Head of caudate nucleus (tissue), 42 donors: Measurements from ENCODE around the gene CDYL2.
"Not testable (repeated sequence)": the region's sequence is repeated elsewhere in the genome, so short reads cannot be mapped to it uniquely, and the experiment has no call there.

Experiments
- DNase-seq, 42 donors: peaks; one replicate each; pipeline versions ENCODE4 v3.0.0 to v3.0.0-alpha.2; 2020 to 2021; ENCODE audit warnings: mixed read lengths in 7 of 42
- intact Hi-C: fragments of 100-400 bp; cut with DNase I; formaldehyde crosslinking; loops from one replicate; pipeline ENCODE4 v1.15.0; 2022

Gene CDYL2

DNA sequence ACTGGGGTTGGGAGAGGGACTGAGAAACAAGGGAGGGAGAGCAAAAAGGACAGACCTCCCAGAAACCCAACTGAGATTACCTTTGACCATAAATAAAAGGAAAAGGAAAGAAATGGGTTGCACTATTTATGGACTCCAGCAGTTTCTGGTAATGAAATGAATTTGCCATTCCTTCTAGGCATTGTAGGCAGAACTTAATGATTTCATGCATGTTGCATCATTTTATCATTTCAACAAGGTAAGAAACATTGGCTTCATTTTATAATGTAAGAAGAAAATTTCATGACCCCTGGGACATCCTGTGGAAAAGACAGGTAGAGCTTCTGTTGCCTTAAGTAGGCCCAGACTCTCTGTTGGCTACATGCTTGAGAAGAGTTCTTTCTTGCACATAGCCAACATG, 8.2 kb upstream of the CDYL2 start:
- no peak for DNase-seq
- intact Hi-C loops = no loop called here

DNA sequence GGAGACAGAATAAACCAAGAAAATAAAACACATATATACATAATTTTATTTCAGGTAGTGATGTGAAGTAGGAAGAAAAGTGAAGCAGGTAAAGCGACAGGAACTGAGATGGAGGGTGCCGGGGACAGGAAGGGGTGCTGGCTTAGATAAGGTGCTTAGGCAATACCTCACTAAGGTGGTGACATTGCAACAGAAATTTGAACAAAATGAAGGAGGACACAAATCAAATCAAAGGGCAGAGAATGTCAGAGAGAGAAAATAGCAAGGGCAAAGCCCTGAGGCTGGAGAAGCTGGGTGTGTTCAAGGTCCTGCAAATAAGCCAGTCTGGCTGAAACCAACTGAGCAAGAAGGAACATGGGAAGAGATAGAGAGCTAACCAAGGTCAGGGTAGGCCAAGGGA, 5.0 kb upstream of the CDYL2 start:
- intact Hi-C loops = no loop called here

DNA sequence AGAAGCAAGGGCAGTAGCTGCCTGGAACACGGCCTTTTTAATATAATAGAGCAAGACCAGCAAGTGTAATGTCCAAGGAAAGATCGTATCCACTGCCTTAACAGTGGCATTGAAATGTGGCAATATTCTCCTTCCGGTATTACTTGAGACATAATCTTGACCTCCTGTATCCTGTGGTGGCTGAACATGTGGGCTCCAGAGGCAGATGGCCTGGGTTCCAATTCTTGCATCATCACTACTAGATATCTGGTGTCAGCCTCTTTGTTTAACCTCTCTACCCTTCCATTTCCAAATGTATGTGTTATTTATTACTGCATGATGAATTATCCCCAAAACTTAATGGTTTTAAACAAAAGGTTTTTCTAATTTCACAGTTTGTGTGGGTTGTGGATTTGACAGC, 3.5 kb upstream of the CDYL2 start:
- DNase-seq = no peak
- intact Hi-C loops = no loop called here

More for the DNA sequence above, 5.0 kb upstream of the CDYL2 start:
- no peak for DNase-seq

DNA sequence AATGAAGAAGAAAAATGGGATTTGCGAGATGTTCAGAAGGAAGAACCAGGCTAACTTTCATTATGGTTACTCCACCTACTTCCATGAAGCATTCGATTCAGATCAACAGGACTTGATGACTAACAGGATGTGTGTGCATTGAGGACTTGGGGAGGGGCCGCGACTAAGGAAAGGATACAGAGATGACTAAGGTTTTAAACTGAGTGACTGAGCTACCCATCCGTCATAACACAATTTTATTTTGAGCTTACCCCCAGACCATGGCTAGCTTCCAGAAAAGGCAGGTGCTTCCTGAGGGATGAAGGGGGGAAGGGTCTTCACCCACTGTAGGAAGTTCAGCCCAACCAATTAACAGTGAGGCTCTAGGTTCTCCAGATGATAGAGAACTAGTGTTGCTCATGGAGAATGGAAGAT, 2.5 kb upstream of the CDYL2 start:
- no peak for DNase-seq

DNA sequence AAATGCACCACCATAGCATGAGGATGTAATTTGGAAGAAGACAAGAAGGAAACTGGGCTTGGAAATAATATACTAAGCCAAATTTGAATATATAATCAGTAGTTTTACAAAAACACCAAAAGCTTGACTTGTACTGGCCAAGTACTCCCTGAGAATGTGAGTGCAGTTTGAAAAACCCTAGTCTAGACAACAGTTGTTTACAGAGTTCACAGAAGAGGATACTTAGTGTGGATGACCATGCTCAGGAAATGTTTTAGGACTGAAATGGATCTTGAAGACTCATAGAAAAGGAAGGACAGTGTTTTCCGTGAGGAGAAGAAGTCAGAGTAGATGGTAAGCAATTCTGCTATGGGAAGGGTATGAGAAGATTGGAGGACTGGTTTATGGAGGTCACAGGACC, 1.9 kb upstream of the CDYL2 start:
- intact Hi-C loops = no loop called here
- DNase-seq = no peak

More for the DNA sequence above, 2.5 kb upstream of the CDYL2 start:
- intact Hi-C loops = no loop called here

DNA sequence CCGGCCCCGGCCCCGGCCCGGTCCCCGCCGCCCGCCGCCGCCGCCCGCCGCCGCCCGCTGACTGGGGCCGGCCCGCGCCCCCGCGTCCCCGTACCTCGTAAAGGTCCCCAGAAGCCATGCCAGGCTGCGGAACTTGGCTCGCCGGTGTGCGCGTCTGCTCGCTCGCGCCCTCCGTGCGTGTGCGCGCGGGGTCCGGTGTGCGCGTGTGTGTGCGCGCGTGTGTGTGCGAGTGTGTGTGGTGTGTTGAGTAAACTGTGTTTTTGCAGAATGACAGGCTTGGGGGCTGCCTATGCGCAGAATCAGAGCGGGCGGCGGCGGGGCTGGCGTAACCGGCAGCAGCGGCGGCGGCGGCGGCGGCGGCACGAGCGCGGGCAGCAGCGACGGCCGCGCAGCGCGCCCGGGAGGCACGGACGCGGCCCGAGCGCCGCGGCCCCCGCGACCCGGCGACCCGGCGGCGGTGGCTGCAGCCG, 307 bp downstream of the CDYL2 start:
- intact Hi-C loops = no loop called here
- peak; percentile 12 to 82 (median 66) for DNase-seq

DNA sequence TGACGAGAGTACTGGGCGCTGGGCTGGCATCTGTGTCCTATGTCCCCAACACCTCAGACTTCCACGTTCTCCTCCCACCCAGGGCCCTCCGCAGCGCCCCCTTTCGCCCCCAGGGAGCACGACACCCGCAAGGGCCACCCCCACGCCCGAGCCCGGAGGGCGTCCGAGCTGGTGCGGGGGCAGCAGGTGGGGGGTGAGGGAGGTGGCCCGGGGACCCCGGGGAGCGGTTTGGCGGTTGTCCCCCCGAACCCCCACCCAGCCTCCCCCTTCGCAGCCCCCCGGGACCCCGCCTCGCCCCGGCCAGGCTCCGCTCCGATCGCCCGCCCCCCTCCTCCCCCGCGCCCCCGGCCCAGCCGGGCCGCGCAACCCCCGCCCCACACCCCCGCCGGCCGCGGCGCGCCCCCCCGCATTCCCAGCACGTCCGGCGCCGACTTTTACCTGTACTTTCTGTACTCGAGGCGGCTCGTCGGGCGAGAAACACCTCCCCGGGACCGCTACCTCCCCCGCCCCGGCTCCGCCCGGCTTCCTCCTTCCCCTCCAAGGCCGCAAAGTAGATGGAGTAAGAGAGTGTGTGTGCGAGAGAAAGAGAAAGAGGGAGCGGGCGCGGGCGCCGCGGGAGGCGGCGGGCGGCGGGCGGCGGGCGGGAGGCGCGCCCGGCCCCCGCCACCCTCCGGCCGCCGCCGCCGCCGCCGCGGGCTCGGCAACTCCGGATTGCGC, 901 bp downstream of the CDYL2 start:
- peak in 35 of 42 donors; percentile 7 to 69 (median 35) for DNase-seq
- intact Hi-C loops = no loop called here

DNA sequence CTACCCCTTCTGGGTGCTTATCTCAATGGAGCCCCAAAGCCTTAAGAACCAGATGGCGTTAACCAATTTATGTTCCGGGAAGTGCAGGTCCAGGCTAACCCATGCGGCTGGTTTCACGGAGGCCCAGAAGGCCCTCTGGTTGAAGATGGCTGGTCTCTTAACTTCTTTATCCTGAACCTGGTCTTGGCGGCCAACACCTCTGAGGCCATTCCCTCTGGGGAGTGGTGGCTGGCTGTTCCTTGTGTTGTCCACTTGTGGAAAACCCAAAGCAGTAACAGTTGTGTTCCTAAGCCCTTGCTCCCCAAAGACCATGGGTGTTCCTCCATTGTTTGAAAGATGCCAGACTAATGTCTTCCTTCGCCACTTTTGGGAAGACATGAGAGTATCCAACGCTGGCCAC, 1.5 kb downstream of the CDYL2 start:
- intact Hi-C loops = no loop called here
- no peak for DNase-seq

DNA sequence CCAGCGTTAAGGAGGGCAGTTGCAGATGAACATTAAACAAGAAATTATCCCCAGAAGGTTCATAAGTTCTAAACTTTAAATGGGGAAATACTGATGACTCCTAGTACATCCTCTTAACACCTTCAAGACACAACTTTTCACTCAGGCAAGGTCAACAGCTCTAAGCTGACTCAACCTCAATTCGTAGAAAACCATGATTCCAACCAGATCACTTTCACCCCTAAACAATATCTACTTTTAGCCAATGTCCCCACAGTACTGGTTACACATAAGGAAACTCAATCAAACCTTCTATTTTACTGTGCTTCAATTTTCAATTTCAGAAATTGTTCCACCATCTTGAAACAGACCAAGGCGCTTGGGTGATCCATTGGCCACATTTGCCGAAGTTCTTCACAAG, 2.3 kb downstream of the CDYL2 start:
- no peak for DNase-seq
- intact Hi-C loops = no loop called here

DNA sequence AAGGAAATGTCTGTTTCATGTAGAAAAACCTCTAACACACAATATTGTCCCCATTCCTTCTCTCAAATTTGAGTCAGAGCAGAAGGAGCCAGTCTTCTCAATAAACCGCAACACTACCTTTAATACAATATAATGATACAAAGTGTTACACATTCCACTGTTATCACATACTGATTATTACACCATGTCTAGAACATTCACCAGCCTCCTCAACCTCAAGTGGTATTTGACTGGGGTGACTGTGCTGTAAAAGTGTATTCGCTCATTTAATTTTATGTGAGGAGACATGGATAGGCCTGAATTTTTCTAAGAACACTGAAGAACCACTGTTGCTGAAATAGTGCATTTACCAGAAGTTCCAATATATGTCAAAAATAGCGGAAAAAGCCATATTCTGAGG, 10.3 kb downstream of the CDYL2 start:
- DNase-seq = no peak
- intact Hi-C loops = no loop called here

DNA sequence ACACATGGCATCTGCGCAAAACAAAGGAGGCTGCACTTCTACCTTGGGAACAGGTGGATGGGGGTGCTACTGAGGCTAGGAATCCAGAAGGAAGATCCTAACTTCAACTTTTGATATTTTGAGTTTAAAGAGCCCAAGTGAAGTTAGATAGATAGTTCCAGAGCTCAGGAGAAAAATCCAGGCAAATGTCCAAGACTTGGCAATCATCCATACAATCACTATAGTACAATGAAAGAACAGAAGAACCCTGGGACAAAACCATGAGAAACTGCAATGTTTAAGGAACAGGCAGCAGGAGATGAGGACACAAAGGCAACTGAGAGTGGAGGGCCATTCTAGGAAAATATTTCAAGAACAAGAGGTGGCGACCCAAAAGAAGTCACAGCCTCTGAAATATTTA, 12.4 kb downstream of the CDYL2 start:
- no peak for DNase-seq
- intact Hi-C loops = no loop called here

DNA sequence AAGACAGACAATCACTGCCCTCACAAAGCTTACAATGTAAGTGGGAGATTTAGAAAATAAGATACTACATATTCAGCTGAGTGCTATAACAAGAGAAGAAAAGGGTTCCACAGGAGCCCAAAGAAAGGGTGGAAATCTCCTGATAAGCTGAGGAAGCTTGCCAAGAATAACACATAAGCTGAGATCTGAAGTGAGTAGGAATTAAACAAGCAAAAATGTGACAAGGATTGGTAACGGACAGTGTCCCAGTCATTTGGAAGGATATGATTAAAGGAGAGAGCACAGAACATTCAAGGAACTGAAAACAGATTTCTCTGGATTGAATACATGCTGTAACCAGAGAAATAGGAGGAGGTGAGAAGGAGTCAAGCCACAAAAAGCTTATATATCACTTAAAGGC, 13.0 kb downstream of the CDYL2 start:
- intact Hi-C loops = no loop called here
- DNase-seq = no peak

DNA sequence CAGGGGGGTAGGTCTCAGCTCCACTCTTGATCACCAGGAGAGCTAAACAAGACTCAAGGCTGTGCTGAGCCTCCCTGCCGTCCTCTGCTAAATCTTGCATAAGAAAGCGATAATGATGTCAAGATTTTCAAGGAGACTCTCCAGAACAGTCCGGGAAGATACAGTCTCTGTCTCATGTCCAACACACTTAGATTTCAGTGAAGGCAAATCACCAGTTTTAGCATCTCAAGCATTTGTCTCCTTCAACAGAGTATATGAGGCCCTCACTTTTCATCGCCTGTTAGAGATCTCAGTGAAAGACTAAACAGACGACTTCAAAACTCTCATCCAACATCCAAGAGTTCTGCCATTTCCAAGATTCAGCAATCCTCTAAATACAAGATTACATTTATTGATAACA, 13.6 kb downstream of the CDYL2 start:
- no peak for DNase-seq
- intact Hi-C loops = no loop called here

DNA sequence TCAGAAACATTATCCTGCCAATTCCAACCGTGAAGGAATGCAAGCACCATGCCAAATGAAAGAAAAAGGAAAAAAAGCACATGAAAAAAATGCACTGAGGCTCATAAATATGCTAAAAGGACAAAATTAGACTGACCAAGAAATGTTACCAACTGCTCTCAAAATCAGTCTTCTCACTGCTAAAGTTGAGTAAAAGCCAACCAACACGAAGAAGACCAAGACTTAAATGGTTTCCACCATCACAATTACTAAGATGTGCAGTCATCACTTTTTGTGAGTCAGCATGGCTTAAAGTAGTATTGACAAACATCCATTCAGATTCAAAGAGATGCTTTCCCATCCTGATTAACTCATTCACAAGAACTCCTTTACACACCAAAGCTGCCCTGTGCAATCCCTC, 16.4 kb downstream of the CDYL2 start:
- no peak for DNase-seq
- intact Hi-C loops = no loop called here

DNA sequence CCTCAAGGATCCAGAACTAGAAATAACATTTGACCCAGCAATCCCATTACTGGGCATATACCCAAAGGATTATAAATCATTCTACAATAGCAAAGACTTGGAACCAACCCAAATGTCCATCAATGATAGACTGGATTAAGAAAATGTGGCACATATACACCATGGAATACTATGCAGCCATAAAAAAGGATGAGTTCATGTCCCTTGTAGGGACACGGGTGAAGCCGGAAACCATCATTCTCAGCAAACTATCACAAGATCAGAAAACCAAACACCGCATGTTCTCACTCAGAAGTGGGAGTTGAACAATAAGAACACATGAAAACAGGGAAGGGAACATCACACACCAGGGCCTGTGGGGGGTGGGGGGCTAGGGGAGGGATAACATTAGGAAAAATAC, 17.8 kb downstream of the CDYL2 start:
- DNase-seq, intact Hi-C loops: not testable (repeated sequence)

DNA sequence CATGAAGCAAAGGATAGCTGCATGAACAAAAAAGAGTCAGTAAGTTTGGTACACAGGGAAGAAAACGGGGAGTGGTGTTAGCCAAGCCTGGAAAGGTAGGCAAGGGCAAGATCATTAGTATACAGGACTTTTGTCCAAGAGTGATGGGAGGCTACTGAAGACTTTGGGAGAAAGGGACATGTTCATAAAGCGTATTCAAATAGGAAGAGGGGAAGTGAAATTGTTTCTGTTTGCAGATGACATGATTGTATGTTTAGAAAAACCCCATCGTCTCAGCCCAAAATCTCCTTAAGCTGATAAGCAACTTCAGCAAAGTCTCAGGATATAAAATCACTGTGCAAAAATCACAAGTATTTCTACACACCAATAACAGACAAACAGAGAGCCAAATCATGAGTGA, 19.4 kb downstream of the CDYL2 start:
- intact Hi-C loops = no loop called here

DNA sequence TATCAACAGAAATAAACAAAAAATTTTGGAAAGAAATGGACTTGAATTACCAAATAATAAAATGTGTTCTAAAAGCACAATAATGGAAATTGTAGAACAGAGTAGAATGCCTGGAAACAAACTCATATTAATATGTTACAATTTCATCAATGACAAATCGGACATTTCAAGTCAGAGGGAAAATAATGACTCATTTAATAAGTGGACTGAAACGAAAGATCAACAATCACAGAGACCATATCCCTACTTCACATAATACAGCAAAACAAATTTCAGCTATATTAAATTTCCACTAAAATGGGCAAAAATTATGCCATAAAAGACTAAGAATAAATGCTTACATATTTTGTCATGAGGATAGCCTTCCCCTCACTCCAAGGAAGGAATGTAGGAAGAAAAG, 25.7 kb downstream of the CDYL2 start:
- intact Hi-C loops = no loop called here
- no peak for DNase-seq

More for the DNA sequence above, 19.4 kb downstream of the CDYL2 start:
- DNase-seq = no peak

DNA sequence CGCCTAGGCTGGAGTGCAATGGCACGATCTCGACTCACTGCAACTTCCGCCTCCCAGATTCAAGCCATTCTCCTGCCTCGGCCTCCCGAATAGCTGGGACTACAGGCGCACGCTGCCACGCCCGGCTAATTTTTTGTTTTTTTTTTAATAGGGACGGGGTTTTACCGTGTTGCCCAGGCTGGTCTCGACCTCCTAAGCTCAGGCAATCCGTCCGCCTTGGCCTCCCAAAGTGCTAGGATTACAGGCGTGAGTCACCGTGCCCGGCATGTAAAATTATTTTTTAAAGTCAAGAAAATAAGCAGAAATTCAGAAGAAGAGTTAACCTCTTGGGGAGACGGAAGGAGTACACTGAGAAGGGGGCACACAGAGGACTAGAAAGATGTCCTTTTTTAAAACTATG, 27.5 kb downstream of the CDYL2 start:
- DNase-seq = no peak
- intact Hi-C loops = no loop called here

DNA sequence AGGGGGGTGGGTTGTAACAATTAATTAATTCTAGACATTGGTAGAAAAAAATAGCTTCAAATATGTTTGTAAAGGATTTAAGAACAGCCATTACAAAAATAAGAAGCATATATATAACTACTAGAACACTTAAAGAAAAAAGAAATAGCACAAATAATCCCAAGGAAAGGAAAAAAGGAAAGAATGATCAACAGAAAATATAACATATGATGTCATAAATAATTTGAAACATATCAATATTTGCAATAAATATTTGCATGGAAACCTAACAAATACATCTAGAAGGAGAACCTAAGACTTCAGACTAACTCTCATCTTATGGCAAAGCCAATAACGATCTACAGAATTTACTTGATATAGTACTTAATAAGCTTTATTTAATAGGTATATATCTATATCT, 28.9 kb downstream of the CDYL2 start:
- intact Hi-C loops = no loop called here
- DNase-seq = no peak

DNA sequence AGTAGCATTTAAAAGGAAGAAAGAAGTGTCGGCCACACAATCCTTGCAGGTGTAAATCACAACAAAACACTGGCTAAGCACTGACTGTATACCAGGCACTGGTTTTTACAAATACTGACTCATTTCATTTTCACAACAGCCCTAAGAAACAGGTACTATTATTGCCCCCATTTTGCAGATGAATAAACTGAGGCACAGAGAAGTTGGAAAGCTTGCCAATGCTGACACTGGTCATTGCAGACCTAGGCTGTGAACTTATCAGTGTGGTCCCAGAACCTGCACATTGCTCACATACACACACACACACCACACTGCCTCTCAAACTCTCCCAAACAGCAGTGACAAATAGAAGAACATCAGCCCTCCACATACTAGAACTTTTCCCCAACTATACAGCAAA, 37.6 kb downstream of the CDYL2 start:
- DNase-seq = no peak
- intact Hi-C loops = no loop called here

DNA sequence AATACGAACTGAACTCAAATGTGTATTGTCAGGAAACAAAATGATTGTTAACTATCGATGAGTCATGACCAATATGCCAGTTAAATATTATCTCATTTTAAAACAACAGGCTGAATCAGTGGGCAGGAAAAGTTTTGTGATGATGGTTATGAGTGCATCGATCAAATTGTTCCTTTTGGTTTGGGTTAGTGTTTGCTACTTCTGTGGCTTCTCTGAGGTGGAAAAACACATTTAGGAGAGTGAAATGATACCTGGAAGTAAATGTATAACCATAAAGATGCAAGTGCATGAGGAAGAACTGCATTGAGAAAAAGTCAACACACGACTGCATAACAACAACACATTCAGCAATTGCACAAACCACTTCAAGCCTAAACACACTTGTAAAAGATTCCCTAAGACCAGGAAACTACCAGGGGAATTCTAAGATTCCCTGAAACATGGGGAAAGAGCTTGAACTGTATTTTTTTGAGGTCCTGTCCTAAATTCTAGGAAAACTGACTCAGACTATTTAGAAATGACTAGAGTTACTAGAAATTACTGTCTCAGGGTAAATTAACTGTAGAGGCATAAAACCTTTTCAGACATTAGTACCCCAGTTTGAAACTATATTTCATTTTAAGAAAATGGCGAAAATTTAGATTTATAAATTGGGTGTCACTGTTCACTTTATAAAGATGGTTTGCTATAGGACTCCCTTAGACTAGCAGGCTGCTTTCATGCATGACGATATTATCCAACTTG, 44.8 kb downstream of the CDYL2 start:
- intact Hi-C loops = no loop called here
- DNase-seq = no peak
